Measurements from ENCODE around the gene ADAMTS17. TPM values are rescaled to one million over a fixed set of nuclear protein-coding genes. Genes with fewer than 3 reads are reported as not detected.
A peak's percentile ranks its signal among the peaks of the same experiment; 100 is the strongest.

Gene ADAMTS17
- polyA plus RNA-seq, 3 donors from 2014 or later = 0.27 to 0.53 TPM; not detected in 1

DNA sequence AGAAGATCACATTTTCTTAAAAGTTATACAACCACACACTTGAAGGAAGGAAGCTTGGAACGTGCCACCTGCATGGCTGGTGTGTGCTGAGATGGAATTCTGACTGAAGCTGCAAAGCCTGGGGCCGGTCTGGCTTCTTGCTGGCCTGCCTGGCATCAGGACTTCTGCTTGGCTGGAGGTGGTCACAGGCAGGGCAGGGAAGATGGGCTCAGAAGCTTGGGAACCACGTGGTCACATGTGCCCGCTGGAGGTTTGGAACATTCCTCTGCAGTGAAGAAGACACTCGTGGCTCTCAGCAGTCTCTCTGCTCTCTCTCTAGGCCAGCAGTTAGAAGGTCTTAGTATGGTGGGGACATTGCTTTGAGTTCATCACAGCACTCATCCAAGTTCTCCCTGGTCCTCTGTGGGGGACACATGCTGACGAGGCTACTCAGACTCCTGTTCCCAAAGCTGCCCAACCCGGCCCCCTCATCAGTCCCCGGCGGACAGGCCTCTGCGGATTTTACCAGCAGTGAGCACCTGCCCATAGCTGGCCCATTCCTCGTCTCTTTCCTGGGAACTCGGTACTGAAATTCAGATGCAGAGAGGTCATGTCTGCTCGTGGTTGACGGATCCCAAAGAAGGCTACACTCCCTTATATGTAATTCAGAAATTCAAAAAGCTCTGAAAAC lies 229.0 kb downstream of the ADAMTS17 start:
- Mint-ChIP-seq H3K4me3 (no peak overlapping the region), H3K9me3 (no peaks in the 10 kb centered on the region), H3K4me1 (peaks cover 5 to 9% of the 10 kb centered on the region in 2 donors), H3K27me3 (ENCODE audit: low read depth in 3 of 3) (peaks cover 2 to 8% (median 4%) of the 10 kb centered on the region in 3 donors), H3K36me3 (no peaks in the 10 kb centered on the region), H3K27ac (no peak overlapping the region)
- no peak for DNase-seq

DNA sequence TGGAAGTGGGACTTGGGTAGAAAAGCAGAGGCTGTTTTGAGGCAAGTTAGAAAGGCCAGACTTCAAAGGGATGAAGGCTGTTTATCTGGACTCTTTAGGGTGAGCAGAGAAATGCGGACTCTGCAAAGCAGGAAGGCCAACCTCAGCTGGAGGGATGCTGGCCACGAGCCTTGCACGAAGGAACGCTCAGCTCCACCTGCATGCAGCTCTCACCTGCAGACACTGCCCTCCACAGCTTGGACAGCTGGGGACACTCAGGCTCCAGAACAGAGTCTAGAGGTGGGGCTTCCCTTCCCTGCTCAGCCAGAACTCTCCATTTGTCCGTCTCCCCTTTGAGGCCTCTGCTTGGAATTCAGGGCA lies 229.7 kb downstream of the ADAMTS17 start:
- Mint-ChIP-seq H3K4me3 (no peak overlapping the region), H3K27ac (no peak overlapping the region), H3K27me3 (ENCODE audit: low read depth in 3 of 3) (peaks cover 2 to 8% (median 4%) of the 10 kb centered on the region in 3 donors), H3K4me1 (peaks cover 5 to 9% of the 10 kb centered on the region in 2 donors), H3K36me3 (no peaks in the 10 kb centered on the region), H3K9me3 (no peaks in the 10 kb centered on the region)
- no peak for DNase-seq

DNA sequence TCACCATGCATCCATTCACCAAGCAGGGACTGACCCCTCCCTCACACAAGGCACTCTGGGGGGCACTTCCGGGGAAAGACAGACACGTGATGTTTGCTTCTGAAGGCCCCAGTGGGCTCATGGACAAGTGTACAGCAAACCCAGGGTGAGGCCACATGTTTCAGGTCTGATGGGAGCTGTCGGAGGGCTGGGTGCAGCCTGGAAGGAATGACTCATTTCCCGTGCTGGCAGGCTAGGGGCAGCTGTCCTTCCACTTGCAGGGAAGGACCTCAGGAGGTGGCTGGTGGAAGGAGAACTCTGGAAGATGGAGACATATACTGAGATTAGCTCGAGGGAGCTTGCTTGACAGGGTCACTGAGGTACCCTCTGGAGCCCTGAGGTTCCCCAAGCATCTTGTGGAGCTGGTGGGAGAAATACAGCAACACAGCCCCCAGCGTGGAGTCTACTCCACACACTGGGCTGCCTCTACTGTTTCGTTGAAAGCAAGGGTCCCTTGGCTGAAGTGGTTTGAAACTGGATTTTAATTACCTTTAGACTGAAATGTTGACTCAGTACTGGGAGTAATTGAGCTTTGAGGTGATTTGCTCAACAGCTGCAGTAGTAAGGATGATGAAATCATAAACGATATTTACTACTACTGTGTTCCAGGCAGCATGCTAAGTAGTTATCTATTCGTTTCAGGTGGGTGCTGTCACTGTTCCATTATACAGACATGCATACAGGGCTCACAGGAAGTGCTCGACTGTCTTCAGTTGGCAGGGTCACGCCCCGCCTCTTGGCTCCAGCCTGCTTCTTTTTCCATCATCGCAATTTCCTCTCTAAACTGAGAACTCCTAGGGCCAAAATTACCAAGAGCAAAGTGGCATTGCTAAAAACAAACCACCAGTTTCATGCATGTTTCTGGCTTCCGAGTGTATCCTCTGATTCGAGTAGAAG lies 230.4 kb downstream of the ADAMTS17 start:
- H3K36me3 Mint-ChIP-seq = no peaks in the 10 kb centered on the region
- H3K27me3 Mint-ChIP-seq (ENCODE audit: low read depth in 3 of 3) = peaks cover 2 to 8% (median 4%) of the 10 kb centered on the region in 3 donors
- H3K4me1 Mint-ChIP-seq = peaks cover 5 to 9% of the 10 kb centered on the region in 2 donors
- no peaks in the 10 kb centered on the region for H3K9me3 Mint-ChIP-seq
- peak overlapping the region in 1 of 6 donors; percentile 40 for H3K27ac Mint-ChIP-seq
- peak overlapping the region in 3 of 5 donors; percentile 11 to 30 (median 21) for H3K4me3 Mint-ChIP-seq
- DNase-seq = no peak

DNA sequence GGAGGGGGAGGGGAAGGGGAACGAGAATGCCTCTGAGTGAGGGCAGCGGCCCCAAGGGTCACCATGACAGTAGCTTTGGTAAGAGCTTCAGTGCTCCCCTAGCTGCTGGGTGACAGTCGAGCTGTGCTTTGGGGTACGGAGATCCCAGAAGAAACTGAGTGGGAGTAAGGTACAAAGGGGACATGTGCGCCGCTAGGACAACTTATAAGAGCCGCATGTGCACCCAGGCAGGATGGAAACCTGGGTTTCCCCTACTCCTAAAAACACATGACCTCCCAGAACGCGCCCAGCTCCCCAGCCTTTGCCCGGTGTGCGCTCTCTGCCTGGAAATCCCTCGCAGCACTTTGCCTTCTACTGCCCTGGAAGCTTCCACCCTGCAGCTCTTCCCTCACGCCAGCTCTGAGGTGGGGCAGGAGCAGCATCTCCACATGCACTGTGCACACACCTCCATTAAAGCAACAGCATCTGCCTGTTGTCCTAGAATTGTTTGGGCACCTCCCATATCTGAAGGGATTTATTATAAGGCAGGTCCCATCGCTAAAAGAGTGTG lies 232.2 kb downstream of the ADAMTS17 start:
- H3K4me3 Mint-ChIP-seq = no peak overlapping the region
- no peak overlapping the region for H3K27ac Mint-ChIP-seq
- H3K27me3 Mint-ChIP-seq (ENCODE audit: low read depth in 3 of 3) = peaks cover 0 to 7% (median 4%) of the 10 kb centered on the region in 3 donors
- no peaks in the 10 kb centered on the region for H3K9me3 Mint-ChIP-seq
- H3K36me3 Mint-ChIP-seq = no peaks in the 10 kb centered on the region
- H3K4me1 Mint-ChIP-seq = peaks cover 4 to 9% of the 10 kb centered on the region in 2 donors
- no peak for DNase-seq

DNA sequence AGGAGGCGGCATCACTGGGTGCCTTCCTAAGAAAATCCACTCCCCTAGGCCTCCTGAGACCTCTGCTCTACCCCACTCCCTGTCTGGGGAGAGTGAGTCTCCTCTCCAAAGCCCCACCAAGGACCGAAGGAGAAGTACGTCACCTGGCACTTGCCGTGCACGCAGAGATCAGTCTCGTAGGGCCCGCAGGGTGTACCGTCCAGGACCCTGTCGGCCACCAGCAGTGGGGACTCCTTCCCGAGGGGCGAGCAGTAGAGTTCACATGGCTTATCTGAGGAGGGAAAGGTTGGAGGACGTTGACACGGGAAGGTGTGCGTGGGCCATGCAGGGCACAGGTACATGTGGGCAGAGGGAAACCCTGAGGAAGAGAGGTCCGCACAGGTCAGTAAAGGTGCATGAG lies 232.9 kb downstream of the ADAMTS17 start:
- Mint-ChIP-seq H3K27ac (no peak overlapping the region), H3K27me3 (ENCODE audit: low read depth in 3 of 3) (peaks cover 0 to 5% (median 0%) of the 10 kb centered on the region in 3 donors), H3K4me3 (no peak overlapping the region), H3K9me3 (no peaks in the 10 kb centered on the region), H3K4me1 (peaks cover 0 to 9% of the 10 kb centered on the region in 2 donors), H3K36me3 (no peaks in the 10 kb centered on the region)
- DNase-seq = no peak

DNA sequence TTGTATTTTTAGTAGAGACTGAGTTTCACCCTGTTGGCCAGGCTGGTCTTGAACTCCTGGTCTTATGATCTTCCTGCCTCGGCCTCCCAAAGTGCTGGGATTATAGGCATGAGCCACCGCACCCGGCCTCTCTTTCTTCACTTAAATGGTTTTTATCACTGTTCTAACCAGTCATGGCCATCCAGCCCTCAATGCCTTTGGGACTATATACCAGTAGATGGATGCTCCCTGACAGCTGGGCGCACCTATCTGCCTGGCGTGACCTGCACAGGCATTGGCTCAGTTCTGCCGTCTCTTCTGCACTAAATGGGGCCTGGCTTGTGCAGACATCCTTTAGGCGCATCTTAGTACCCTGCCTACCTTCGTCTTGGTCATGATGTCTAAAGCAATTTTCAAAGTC lies 233.4 kb downstream of the ADAMTS17 start:
- DNase-seq = no peak
- Mint-ChIP-seq H3K27ac (no peak overlapping the region), H3K4me3 (no peak overlapping the region), H3K36me3 (no peaks in the 10 kb centered on the region), H3K4me1 (peaks cover 0 to 9% of the 10 kb centered on the region in 2 donors), H3K9me3 (no peaks in the 10 kb centered on the region), H3K27me3 (ENCODE audit: low read depth in 3 of 3) (peaks cover 0 to 5% (median 0%) of the 10 kb centered on the region in 3 donors)

DNA sequence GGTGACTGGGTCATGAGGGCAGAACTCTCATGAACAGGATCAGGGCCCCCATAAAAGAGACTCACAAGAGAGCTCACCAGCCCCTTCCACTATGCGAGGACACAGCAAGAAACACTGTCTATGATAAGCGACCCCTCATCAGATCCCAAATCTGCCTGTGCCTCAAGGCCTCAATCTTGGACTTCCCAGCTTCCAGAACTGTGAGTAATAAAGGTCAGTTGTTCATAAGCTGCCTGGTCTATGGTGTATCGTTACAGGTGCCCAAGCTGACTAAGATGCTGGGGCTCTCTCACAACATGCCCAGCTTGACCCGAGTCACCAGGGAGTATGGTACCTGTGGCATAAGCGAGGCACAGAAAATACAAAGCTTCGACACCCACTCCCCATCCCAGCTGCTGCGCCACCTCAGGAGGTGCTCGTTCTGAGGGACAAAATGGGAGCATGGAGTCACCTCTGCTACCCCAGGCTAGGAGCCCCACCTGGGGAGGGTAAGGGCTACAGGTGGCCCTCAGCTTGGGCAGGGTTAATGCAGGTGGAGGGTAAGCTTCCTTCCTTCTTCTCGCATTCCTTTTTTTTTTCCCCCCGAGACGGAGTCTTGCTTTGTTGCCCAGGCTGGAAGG lies 234.1 kb downstream of the ADAMTS17 start:
- peaks cover 0 to 9% of the 10 kb centered on the region in 2 donors for H3K4me1 Mint-ChIP-seq
- DNase-seq = no peak
- no peak overlapping the region for H3K27ac Mint-ChIP-seq
- H3K9me3 Mint-ChIP-seq = no peaks in the 10 kb centered on the region
- peaks cover 0 to 2% (median 0%) of the 10 kb centered on the region in 3 donors for H3K27me3 Mint-ChIP-seq (ENCODE audit: low read depth in 3 of 3)
- H3K36me3 Mint-ChIP-seq = no peaks in the 10 kb centered on the region
- H3K4me3 Mint-ChIP-seq = no peak overlapping the region

DNA sequence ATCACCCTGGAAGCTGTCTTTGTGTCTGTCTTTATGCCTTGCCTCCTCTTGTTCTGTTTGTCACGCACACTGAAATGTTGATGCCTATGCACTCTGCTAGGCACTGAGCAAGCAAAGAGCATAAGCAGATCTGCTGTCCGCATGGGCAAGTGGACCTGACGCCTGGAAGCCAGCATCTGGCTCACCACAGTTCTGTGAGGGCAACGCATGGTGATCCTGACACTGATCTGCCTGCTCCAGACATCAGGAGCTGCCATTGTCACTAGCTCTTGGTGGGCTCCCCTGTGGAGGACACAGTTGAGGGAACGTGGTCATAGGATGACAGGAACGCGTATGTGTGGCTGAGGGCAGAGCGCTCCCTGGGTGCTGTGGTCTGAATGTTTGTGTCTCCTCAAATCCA lies 234.6 kb downstream of the ADAMTS17 start:
- Mint-ChIP-seq H3K4me3 (no peak overlapping the region), H3K27ac (no peak overlapping the region), H3K4me1 (peaks cover 0 to 9% of the 10 kb centered on the region in 2 donors), H3K9me3 (no peaks in the 10 kb centered on the region), H3K36me3 (no peaks in the 10 kb centered on the region), H3K27me3 (ENCODE audit: low read depth in 3 of 3) (peaks cover 0 to 2% (median 0%) of the 10 kb centered on the region in 3 donors)
- DNase-seq = no peak

DNA sequence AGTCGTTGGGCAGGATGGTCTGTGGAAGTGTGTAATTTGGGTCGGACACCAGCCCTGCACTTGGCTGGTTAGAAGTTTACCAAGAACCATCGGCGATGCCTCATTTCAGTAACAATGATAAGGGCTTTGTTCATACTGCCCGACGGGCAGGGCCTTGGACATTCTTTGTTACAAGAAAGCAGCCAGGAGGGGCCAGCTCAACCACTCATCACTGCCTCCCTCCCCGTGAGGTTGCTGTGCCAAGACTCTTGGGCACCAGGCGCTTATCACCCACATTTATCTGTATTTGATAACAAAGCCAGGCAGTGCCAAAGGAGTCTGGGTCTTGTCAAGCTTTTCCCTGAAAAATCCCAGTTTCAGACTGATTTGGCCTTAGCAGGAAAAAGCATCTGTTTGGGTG lies 235.0 kb downstream of the ADAMTS17 start:
- peaks cover 0 to 9% of the 10 kb centered on the region in 2 donors for H3K4me1 Mint-ChIP-seq
- no peak overlapping the region for H3K27ac Mint-ChIP-seq
- H3K4me3 Mint-ChIP-seq = no peak overlapping the region
- DNase-seq = no peak
- peaks cover 0 to 4% (median 0%) of the 10 kb centered on the region in 3 donors for H3K27me3 Mint-ChIP-seq (ENCODE audit: low read depth in 3 of 3)
- H3K9me3 Mint-ChIP-seq = no peaks in the 10 kb centered on the region
- no peaks in the 10 kb centered on the region for H3K36me3 Mint-ChIP-seq

DNA sequence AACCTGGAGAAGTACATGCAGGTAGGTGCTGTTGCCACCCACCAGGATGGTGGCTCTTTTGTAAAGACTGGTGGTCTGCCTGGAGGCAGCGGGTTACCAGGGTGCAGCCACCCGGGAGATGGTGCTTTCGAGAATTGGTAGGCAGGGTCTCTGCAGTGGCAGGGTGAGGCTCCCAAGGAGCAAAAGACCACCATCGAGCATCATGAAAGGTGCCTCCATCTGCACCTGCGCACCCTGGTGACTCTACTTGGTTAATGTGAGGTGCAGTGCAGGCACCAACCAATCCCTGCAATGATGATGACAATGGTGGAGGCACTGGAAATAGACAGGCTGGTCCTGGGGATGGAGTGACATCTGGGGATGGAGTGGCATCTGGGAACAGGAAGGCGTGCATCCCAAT lies 236.7 kb downstream of the ADAMTS17 start:
- no peak for DNase-seq
- Mint-ChIP-seq H3K27ac (no peak overlapping the region), H3K36me3 (no peaks in the 10 kb centered on the region), H3K27me3 (ENCODE audit: low read depth in 3 of 3) (peaks cover 0 to 7% (median 0%) of the 10 kb centered on the region in 3 donors), H3K4me1 (no peaks in the 10 kb centered on the region), H3K4me3 (no peak overlapping the region), H3K9me3 (no peaks in the 10 kb centered on the region)

DNA sequence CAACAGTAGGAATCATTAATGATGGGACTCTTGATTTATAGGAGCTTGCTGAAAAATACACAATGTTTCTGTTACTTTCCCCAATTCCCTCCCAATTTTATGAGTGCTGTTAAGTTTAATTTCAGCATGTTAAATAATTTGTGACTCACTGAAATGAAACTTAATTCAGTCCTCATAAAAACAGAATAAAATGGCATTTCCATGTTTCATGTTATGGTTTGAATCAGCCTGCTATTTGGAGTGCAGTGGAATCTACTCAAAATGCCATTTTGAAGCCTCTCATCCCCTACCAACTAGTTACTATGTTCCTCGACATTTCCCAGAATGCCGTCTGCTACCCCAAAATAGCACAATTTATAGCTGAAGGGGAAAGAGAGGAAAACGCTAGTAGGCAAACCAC lies 237.5 kb downstream of the ADAMTS17 start:
- Mint-ChIP-seq H3K27ac (no peak overlapping the region), H3K9me3 (no peaks in the 10 kb centered on the region), H3K27me3 (ENCODE audit: low read depth in 3 of 3) (peaks cover 0 to 7% (median 0%) of the 10 kb centered on the region in 3 donors), H3K36me3 (no peaks in the 10 kb centered on the region), H3K4me1 (no peaks in the 10 kb centered on the region), H3K4me3 (no peak overlapping the region)
- no peak for DNase-seq

DNA sequence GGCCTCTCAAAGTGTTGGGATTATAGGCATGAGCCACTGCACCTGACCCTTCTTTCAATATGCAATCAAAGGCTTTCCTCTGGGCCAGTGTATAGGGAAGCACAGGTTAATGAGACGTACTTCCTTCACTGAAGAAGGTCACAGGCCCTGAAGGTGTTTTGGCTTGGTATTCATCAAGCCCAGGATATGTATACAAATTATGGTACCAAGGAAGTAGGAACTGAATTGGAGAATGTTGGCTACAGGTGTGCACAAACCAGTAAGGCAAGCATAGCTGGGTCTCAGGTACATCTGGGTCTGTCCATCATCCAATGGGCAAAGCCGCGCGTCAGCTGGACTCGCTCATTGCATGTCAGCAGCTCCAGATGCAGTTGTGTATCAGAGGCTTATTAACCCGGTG lies 237.9 kb downstream of the ADAMTS17 start:
- Mint-ChIP-seq H3K36me3 (no peaks in the 10 kb centered on the region), H3K4me3 (no peak overlapping the region), H3K9me3 (no peaks in the 10 kb centered on the region), H3K27me3 (ENCODE audit: low read depth in 3 of 3) (peaks cover 0 to 7% (median 0%) of the 10 kb centered on the region in 3 donors), H3K27ac (no peak overlapping the region), H3K4me1 (no peaks in the 10 kb centered on the region)
- DNase-seq = no peak

DNA sequence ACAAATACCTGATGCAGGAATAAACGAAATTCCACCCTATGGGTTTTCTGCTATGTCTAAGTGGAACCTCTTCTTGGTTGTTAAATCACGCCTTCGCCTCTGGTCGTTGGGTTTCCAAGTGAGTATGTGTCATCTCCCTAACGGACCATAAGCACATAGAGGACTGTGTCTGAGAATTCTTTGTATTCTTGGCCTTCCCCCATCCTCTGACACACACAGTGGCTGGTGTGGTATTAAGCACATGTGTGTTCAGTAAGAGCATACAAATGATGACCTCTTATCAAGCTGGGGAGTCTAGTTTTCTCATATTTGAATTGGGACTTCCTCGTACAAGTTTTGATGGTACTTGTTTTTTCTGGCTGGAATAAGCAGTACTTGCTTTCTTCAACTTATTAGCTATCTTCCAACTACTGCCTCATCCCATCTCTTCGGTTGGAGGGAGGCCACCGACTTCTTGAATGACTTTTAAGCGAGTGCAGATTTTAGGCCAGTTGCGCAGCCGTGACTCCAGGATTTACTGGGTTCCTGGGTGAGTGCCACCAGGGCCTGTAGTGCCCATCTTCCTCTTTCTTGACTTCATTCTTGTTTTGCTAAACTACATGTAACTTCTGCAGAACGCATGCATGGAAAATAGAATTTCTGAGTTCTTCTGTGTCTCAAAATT lies 240.2 kb downstream of the ADAMTS17 start:
- Mint-ChIP-seq H3K27me3 (ENCODE audit: low read depth in 3 of 3) (peaks cover 0 to 5% (median 3%) of the 10 kb centered on the region in 3 donors), H3K4me3 (no peak overlapping the region), H3K4me1 (no peaks in the 10 kb centered on the region), H3K27ac (no peak overlapping the region), H3K36me3 (no peaks in the 10 kb centered on the region), H3K9me3 (no peaks in the 10 kb centered on the region)
- DNase-seq = no peak

Measured in immature natural killer cell (primary cell).